Suprapubic skin (tissue), 4 donors: Measurements from ENCODE around the gene STPG3. TPM values are rescaled to one million over a fixed set of nuclear protein-coding genes. Genes with fewer than 3 reads are reported as not detected.

Experiments used
- DNase-seq, 2 donors: peaks; one replicate each; pipeline ENCODE4 v3.0.0-alpha.2; 2019; ENCODE audit warnings: low spot score in 2 of 2
- H3K27ac ChIP-seq: fragments of 200-600 bp; sonication (generic); one replicate; pipeline ENCODE4 v1.5.1; 2019
- H3K27me3 ChIP-seq: fragments of 200-600 bp; sonication (generic); one replicate; pipeline ENCODE4 v1.5.1; 2019
- H3K36me3 ChIP-seq: fragments of 200-600 bp; sonication (generic); one replicate; pipeline ENCODE4 v1.5.1; 2019
- H3K4me1 ChIP-seq: fragments of 200-600 bp; sonication (generic); one replicate; pipeline ENCODE4 v1.5.1; 2019
- H3K4me3 ChIP-seq: fragments of 200-600 bp; sonication (generic); one replicate; pipeline ENCODE4 v1.5.1; 2019; ENCODE audit warnings: mild to moderate bottlenecking
- H3K9me3 ChIP-seq: fragments of 200-600 bp; sonication (generic); one replicate; pipeline ENCODE4 v1.5.1; 2019
- EP300 ChIP-seq: sonication (generic); formaldehyde crosslinking; IDR thresholded peaks from one replicate; pipeline ENCODE4 v1.6.1; 2017; ENCODE audit warnings: antibody characterized with exemption
- POLR2A ChIP-seq, 2 donors: fragments of 450-650 bp; IDR thresholded peaks; one replicate each; pipeline ENCODE4 v1.6.1; 2017; ENCODE audit warnings: antibody characterized with exemption in 2 of 2, mild to moderate bottlenecking in 2 of 2, moderate library complexity in 2 of 2
- POLR2AphosphoS5 ChIP-seq, 3 donors: sonication (generic); formaldehyde crosslinking; IDR thresholded peaks; one replicate each; pipeline ENCODE4 v1.6.1; 2017; ENCODE audit warnings: antibody characterized with exemption in 3 of 3
- WGBS: methylation state at CpG from one replicate; pipeline ENCODE4 v1.1.5; 2018; 5-methylcytosine and 5-hydroxymethylcytosine counted together
- total RNA-seq, 4 donors: library from RNA; depleted of rRNA; stranded (reverse); fragments of >200 nt; gene quantifications; one replicate each; pipeline ENCODE4 v1.1.0, GENCODE V29; 2016
- TF ChIP-seq, protein P1 (sequence below), 2 donors: fragments of 200-600 bp in 1 of 2; fragments of 450-650 bp in 1 of 2; sonication (generic) in 1 of 2; IDR thresholded peaks; one replicate each; pipeline ENCODE4 v1.5.1; 2016 to 2019; ENCODE audit warnings: antibody characterized with exemption in 2 of 2, mild to moderate bottlenecking in 1 of 2, moderate library complexity in 1 of 2

STPG3 gene
- total RNA-seq, 4 donors from 2014 or later = 1.2 TPM; not detected in 3

DNA sequence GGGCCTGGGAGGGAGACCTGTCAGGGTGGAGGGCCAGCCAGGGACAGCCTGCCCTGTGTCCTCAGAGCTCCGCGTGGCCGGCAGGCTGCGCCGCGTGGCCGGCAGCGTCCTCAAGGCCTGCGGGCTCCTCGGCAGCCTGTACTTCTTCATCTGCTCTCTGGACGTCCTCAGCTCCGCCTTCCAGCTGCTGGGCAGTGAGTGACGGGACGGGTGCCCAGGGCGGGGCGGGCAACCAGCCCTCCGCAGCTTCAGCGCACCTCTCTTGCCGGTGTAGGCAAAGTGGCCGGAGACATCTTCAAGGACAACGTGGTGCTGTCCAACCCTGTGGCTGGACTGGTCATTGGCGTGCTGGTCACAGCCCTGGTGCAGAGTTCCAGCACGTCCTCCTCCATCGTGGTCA is 18.6 kb upstream of the STPG3 start:
- H3K4me1 ChIP-seq = peaks cover 22% of the 10 kb centered on the region
- no peaks in the 10 kb centered on the region for H3K9me3 ChIP-seq
- H3K27ac ChIP-seq = no peak overlapping the region
- peaks cover 80% of the 10 kb centered on the region for H3K27me3 ChIP-seq
- no peak overlapping the region for H3K4me3 ChIP-seq
- TF ChIP-seq POLR2AphosphoS5 (IDR thresholded peaks at IDR 0.05) (no peak), POLR2A (IDR thresholded peaks at IDR 0.05) (no peak), EP300 (no peak)
- TF ChIP-seq, protein P1, sequence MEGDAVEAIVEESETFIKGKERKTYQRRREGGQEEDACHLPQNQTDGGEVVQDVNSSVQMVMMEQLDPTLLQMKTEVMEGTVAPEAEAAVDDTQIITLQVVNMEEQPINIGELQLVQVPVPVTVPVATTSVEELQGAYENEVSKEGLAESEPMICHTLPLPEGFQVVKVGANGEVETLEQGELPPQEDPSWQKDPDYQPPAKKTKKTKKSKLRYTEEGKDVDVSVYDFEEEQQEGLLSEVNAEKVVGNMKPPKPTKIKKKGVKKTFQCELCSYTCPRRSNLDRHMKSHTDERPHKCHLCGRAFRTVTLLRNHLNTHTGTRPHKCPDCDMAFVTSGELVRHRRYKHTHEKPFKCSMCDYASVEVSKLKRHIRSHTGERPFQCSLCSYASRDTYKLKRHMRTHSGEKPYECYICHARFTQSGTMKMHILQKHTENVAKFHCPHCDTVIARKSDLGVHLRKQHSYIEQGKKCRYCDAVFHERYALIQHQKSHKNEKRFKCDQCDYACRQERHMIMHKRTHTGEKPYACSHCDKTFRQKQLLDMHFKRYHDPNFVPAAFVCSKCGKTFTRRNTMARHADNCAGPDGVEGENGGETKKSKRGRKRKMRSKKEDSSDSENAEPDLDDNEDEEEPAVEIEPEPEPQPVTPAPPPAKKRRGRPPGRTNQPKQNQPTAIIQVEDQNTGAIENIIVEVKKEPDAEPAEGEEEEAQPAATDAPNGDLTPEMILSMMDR (IDR thresholded peaks at IDR 0.05) = no peak
- DNase-seq = no peak
- H3K36me3 ChIP-seq = no peaks in the 10 kb centered on the region
- 64% methylated on average over 16 of the region's 24 CpGs for WGBS

DNA sequence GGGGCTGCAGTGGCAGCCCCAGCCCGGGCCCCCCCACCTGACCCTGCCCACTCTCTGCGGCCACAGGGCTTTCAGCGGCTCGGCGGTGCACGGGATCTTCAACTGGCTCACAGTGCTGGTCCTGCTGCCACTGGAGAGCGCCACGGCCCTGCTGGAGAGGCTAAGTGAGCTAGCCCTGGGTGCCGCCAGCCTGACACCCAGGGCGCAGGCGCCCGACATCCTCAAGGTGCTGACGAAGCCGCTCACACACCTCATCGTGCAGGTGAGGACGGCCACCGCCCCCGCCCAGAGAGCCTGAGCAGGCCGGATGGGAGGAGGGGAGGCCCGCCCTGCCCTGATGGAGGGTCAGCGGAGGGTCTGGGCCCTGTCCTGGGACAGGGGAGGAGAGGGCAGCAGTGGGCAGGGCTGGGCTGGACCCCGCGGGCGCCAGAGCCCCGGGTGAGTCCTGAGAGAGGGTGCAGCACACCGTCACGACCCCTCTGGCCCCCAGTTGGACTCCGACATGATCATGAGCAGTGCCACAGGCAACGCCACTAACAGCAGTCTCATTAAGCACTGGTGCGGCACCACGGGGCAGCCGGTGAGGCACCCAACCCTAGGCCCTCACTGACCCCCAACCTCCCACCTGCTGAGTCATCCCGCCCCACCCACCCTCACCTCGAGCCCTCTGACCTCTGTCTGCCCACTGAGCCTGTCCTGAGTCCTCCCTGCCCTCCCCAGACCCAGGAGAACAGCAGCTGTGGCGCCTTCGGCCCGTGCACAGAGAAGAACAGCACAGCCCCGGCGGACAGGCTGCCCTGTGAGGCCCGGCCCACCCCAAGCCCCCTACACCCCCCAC is 17.7 kb upstream of the STPG3 start:
- no peak overlapping the region for H3K4me3 ChIP-seq
- no peaks in the 10 kb centered on the region for H3K9me3 ChIP-seq
- H3K4me1 ChIP-seq = peaks cover 26% of the 10 kb centered on the region
- H3K36me3 ChIP-seq = no peaks in the 10 kb centered on the region
- WGBS = no CpG with 5 or more reads among the region's 40 CpGs
- TF ChIP-seq, protein P1 (IDR thresholded peaks at IDR 0.05) = no peak
- no peak for DNase-seq
- H3K27ac ChIP-seq = no peak overlapping the region
- H3K27me3 ChIP-seq = peaks cover 76% of the 10 kb centered on the region

GRCh38 chr9:137234055-137234697 is 16.9 kb upstream of the STPG3 start:
- TF ChIP-seq EP300 (no peak), POLR2AphosphoS5 (IDR thresholded peaks at IDR 0.05) (no peak), POLR2A (IDR thresholded peaks at IDR 0.05) (no peak)
- TF ChIP-seq, protein P1 (IDR thresholded peaks at IDR 0.05) = no peak
- Histone ChIP-seq H3K36me3 (no peaks in the 10 kb centered on the region), H3K4me1 (peaks cover 34% of the 10 kb centered on the region), H3K27me3 (peaks cover 69% of the 10 kb centered on the region), H3K9me3 (no peaks in the 10 kb centered on the region), H3K27ac (no peak overlapping the region), H3K4me3 (no peak overlapping the region)
- WGBS = no CpG with 5 or more reads among the region's 40 CpGs
- DNase-seq = no peak

GRCh38 chr9:137234758-137235423 is 16.2 kb upstream of the STPG3 start:
- Histone ChIP-seq H3K4me1 (peaks cover 41% of the 10 kb centered on the region), H3K27me3 (peaks cover 62% of the 10 kb centered on the region), H3K27ac (no peak overlapping the region), H3K4me3 (no peak overlapping the region), H3K36me3 (no peaks in the 10 kb centered on the region), H3K9me3 (no peaks in the 10 kb centered on the region)
- TF ChIP-seq, protein P1 (IDR thresholded peaks at IDR 0.05) = no peak
- no peak for TF ChIP-seq POLR2AphosphoS5 (IDR thresholded peaks at IDR 0.05)
- WGBS = 66% methylated on average over 17 of the region's 18 CpGs
- DNase-seq = no peak
